ENCODE results near the gene NCAPH2.
A peak's percentile ranks its signal among the peaks of the same experiment; 100 is the strongest.

Gene NCAPH2

DNA sequence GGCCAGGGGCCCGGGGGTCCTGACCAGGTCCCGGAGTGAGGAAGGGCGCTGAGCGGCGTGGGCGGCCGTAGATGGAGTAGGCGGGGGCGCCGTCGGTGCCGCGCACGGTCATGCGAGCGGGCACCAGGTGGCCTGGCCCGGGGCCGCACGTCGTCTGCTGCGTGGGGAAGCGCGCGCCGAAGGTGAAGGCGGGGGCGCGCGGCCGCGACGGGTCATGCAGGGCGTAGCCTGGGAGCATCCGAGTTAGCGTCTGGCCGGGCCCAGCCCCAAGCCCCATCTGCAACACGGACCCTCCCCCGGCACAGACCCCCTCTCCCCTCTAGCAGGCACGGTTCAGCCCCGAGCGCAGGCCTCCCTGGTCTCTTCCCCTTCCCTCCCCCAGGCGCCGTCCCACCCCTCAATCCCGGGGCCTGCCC, 23.5 kb downstream of the NCAPH2 start:
- peak; percentile 27 to 30 for DNase-seq

DNA sequence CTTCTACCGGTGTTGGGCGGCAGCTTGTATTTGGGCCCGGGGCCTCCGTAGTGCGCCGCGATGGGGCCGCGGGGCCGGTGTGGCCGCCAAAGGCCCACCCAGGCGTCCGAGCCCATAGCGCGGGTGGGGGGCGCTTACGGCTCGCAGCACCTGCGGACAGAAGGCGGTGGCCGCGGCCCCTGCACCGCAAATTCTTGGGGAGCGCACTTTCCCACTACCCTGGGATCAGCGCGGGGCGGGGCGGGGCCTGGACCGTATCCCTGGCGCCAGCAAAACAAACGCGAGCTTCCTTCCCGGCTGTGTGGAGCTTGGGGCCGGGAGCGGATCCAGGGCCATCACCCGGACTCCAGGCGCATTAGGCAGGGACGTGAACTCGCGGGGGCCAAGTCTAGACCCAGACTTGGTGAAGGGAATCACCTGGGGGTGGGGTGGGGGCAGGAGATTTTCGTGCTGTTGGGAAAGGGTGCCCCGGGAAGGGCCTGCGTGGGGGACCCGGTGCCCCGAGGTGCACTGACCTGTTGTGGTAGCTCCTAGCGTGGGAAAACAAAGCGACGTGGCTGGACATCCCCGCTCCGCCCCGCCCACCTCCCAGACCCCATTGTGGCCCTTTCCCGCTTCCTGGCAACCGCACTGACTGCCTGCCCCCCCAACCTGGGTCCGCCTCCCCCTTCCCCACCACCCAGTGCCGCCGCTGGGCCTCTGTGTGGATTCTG, 24.1 kb downstream of the NCAPH2 start:
- DNase-seq = peak; percentile 24 to 27

DNA sequence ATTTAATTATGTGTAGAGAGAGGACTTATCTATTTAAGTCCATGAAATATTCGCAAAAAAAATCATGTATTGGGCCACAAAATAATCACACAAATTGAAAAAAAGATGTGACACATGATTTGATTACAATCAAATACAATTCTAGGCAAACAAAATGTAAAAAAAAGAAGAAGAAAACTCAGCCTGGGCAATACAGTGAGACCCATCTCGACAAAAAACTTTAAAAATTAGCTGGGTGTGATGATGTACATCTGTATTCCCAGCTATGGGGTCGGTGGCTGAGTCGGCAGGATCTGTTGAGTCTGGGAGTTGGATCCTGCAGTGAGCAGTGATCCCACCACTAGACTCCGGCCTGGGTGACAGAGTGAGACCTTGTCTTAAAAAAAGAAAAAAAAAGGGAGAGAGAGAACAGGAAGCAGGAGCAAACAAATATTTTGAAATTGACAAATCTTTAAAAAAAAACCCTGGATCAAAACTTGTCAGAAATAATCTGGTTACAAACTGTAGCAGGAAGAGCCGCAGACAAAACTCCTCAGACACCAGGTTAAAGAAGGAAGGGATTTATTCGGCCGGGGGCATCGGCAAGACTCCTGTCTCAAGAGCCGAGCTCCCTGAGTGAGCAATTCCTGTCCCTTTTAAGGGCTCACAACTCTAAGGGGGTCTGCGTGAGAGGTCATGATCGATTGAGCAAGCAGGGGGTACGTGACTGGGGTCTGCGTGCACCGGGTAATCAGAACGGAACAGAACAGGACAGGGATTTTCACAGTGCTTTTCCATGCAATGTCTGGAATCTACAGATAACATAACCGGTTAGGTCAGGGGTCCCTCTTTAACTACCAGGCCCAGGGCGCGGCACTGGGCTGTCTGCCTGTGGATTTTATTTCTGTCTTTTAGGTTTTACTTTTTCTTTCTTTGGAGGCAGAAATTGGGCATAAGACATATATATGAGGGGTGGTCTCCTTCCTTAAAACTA, 25.1 kb downstream of the NCAPH2 start:
- no peak for DNase-seq

DNA sequence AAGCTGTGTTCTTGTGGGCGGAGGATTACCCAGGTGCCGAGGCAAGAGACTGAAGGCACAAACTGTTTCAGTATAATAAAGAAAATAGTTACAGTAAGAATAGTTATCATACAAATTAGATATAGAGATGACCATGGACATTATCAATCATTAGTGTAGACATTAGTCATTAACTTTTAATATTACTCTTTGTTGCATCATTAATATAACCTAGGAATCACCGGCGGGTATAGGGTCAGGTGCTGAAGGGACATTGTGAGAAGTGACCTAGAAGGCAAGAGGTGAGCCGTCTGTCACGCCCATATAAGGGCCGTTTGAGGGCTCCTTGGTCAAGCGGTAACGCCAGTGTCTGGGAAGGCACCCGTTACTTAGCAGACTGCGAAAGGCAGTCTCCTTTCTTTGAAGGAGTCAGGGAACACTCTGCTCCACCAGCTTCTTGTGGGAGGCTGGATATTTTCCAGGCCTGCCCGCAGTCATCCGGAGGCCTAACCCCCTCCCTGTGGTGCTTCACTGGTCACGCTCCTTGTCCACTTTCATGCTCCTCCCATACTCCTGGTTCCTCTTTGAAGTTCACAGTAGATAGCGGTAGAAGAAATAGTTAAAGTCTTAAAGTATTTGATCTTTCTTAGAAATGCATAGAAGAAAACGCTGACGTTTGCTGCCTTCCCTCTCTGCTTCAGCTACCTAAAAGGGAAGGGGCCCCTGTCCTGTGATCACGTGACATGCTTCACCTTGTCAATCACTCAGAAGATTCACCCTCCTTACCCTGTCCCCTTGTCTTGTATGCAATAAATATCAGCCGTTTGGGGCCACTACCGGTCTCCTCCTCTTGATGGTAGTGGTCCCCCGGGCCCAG, 26.1 kb downstream of the NCAPH2 start:
- DNase-seq = peak; percentile 17 to 31

GRCh38 chr22:50535113-50535512, 27.1 kb downstream of the NCAPH2 start:
- no peak for DNase-seq

- DNase-seq = no peak
These were observed 28.2 kb downstream of the NCAPH2 start for GRCh38 chr22:50536226-50536625.

DNA sequence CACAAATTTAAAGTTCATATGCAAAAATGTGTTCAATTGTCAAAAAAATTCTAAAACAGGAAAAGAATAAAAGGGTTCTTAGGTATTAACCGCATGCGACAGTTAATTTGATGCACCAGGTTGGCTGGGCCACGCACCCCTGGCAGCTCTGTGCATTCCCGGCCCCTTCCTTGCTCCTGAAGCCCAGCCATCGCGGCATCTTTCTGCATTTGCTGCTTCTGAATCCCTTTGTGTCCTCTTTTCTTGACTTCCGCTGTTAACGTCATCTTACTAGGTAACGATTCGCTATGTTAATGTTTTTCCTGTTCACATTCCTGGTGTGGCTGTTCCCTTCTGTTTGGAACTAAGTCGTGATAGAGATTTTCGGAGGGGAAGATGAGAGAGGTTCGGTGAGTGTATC, 29.7 kb downstream of the NCAPH2 start:
- DNase-seq = no peak

GRCh38 chr22:50540381-50540780, 32.4 kb downstream of the NCAPH2 start:
- no peak for DNase-seq

GRCh38 chr22:50541667-50542026, 33.6 kb downstream of the NCAPH2 start:
- DNase-seq = peak; percentile 25 to 32

- no peak for DNase-seq
These were observed 34.4 kb downstream of the NCAPH2 start for GRCh38 chr22:50542416-50542927.

- DNase-seq = peak; percentile 72
These were observed 36.2 kb downstream of the NCAPH2 start for GRCh38 chr22:50544078-50544745.

GRCh38 chr22:50544746-50545253, 36.8 kb downstream of the NCAPH2 start:
- no peak for DNase-seq

DNA sequence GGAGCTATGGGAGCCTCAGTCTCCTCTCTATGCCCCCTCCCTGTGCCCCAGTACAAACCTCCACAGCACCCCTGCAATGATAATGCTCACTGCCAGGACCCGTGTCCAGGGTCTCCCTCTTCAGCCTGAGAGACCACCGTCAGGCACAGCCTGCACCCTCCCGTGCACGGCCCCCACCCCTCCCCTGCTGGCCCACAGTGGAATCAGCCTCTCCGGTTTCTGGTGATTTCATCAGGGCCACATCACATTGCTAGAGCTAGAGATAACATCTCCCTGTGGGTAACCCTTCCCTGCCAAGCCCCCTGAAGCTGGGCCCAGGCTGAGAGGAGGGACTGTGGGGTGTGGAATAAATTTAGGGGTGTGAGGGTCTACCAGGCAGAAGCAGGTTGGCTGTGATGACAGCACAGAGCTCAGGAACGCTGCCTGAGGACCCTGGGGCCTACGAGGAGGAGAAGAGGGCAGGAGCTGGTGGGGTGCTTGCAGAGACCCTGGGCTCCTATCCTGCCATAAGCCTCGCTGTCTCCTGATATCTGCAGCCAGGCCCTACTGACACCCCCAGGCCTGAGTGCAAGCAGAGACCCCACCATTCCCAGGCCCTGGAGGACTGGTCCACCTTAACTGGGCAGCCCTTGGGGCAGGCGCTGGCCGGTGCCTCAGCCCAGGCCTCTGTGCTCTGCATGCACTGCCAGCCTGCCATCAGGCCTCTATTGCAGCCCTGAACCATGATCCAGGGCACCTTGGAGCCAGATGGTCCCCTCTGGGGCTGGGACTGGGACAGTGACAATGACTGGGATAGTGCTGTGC, 37.7 kb downstream of the NCAPH2 start, which contains the start of gene KLHDC7B:
KLHDC7B (plus strand) TSS at position 378 of the 804 bp plus-strand sequence; CDS start at position 723, 345 bp downstream.
- no peak for DNase-seq

GRCh38 chr22:50546326-50547262, 38.6 kb downstream of the NCAPH2 start:
- no peak for DNase-seq

DNA sequence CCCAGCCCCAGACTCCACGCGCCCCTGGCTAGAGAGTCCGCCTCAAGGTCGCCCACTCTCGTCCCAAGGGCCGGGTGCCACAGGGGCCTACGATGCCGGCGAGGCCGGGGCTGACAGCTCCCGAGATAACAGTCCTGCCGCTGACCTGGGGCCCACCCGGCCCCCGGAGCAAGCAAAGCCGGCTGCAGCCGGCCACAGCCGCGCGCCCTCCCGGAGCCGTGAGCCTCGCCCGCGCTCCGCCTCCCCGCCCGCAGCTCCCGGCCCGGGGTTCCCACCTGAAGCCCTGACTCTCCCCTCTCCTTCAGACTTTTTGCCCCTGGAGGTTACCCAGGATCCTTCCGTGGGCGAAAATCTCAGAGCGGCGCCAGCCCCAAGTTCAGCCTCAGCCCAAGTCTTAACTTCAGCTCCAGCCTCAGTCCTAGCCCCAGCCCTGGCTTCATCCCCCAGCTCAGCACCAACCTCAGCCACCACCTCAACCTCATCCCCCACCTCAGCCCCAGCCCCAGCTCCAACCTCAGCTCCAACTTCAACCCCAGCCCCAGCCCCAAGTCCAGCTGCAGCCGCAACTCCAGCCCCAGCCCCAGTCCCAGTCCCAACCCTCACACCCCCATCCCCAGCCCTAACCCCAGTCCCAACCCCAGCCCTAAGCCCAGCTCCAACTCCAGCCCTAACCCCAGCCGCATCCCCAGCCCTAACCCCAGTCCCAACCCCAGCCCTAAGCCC, 39.4 kb downstream of the NCAPH2 start:
- DNase-seq = no peak

- DNase-seq = peak in 1 of 2 experiments; percentile 27
These were observed 40.3 kb downstream of the NCAPH2 start for GRCh38 chr22:50548040-50548920.

- no peak for DNase-seq
These were observed 41.1 kb downstream of the NCAPH2 start for GRCh38 chr22:50548921-50549790.
